ENCODE results near the gene SLU7. TPM values are rescaled to one million over a fixed set of nuclear protein-coding genes. Genes with fewer than 3 reads are reported as not detected.
A peak's percentile ranks its signal among the peaks of the same experiment; 100 is the strongest.

SLU7 gene
- total RNA-seq = 100 to 1,000 TPM in 2 of 6 donors, 10 to 100 TPM in 4; 26.7 to 115 (median 60.7) TPM

- WGBS, 2 donors = 0% methylated on average over 47 to 48 of the region's 48 CpGs
- Histone ChIP-seq H3K27ac (peak within 1 kb of the TSS; percentile 84 to 95 (median 90)), H3K4me3 (peak within 1 kb of the TSS; percentile 29 to 82 (median 78)), H3K36me3 (peaks cover 0 to 15% (median 8%) of the 10 kb centered on the region in 4 donors), H3K9me3 (no peaks in the 10 kb centered on the region), H3K4me1 (peaks cover 17 to 39% (median 34%) of the 10 kb centered on the region in 4 donors), H3K27me3 (no peaks in the 10 kb centered on the region)
- no peak for TF ChIP-seq EP300 (IDR thresholded peaks at IDR 0.05)
- peak in 3 of 4 donors; percentile 73 to 84 (median 78) for TF ChIP-seq POLR2A (IDR thresholded peaks at IDR 0.05)
- TF ChIP-seq, protein P1, sequence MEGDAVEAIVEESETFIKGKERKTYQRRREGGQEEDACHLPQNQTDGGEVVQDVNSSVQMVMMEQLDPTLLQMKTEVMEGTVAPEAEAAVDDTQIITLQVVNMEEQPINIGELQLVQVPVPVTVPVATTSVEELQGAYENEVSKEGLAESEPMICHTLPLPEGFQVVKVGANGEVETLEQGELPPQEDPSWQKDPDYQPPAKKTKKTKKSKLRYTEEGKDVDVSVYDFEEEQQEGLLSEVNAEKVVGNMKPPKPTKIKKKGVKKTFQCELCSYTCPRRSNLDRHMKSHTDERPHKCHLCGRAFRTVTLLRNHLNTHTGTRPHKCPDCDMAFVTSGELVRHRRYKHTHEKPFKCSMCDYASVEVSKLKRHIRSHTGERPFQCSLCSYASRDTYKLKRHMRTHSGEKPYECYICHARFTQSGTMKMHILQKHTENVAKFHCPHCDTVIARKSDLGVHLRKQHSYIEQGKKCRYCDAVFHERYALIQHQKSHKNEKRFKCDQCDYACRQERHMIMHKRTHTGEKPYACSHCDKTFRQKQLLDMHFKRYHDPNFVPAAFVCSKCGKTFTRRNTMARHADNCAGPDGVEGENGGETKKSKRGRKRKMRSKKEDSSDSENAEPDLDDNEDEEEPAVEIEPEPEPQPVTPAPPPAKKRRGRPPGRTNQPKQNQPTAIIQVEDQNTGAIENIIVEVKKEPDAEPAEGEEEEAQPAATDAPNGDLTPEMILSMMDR (IDR thresholded peaks at IDR 0.05) = no peak
- peak; percentile 74 to 94 for TF ChIP-seq POLR2AphosphoS5 (IDR thresholded peaks at IDR 0.05)
- DNase-seq (peak; percentile 94 to 96), ATAC-seq (ENCODE audit: low FRiP score in 2 of 2) (peak; percentile 95)
Measured at GRCh38 chr5:160418561-160419457, at the start of gene SLU7. TSS of gene SLU7 (minus strand) at chr5:160419081. CDS start at chr5:160415294, 3,787 bp downstream.

- ATAC-seq (ENCODE audit: low FRiP score in 2 of 2) (no peak), DNase-seq (no peak)
- Histone ChIP-seq H3K36me3 (no peaks in the 10 kb centered on the region), H3K27ac (peak overlapping the region in 3 of 4 donors; percentile 58 to 72 (median 68)), H3K4me1 (peaks cover 14 to 46% (median 30%) of the 10 kb centered on the region in 4 donors), H3K27me3 (no peaks in the 10 kb centered on the region), H3K9me3 (no peaks in the 10 kb centered on the region), H3K4me3 (peak overlapping the region in 3 of 4 donors; percentile 40 to 54 (median 52))
- TF ChIP-seq, protein P1 (IDR thresholded peaks at IDR 0.05) = no peak
- no peak for TF ChIP-seq POLR2AphosphoS5 (IDR thresholded peaks at IDR 0.05)
- no peak for TF ChIP-seq POLR2A (IDR thresholded peaks at IDR 0.05)
- no peak for TF ChIP-seq EP300 (IDR thresholded peaks at IDR 0.05)
- WGBS, 2 donors = 23 to 26% methylated on average over 3 of the region's 3 CpGs
Measured at GRCh38 chr5:160468363-160468975, 49.6 kb upstream of the SLU7 start.

GRCh38 chr5:160467555-160468362 is 48.9 kb upstream of the SLU7 start:
- no peaks in the 10 kb centered on the region for H3K9me3 ChIP-seq
- H3K4me3 ChIP-seq = peak overlapping the region in 3 of 4 donors; percentile 40 to 54 (median 52)
- DNase-seq (peak; percentile 66 to 82), ATAC-seq (ENCODE audit: low FRiP score in 2 of 2) (peak; percentile 86 to 87)
- H3K27ac ChIP-seq = peak overlapping the region in 3 of 4 donors; percentile 58 to 72 (median 68)
- no peaks in the 10 kb centered on the region for H3K36me3 ChIP-seq
- H3K4me1 ChIP-seq = peaks cover 14 to 46% (median 30%) of the 10 kb centered on the region in 4 donors
- TF ChIP-seq POLR2AphosphoS5 (IDR thresholded peaks at IDR 0.05) = peak; percentile 4 to 21
- no peak for TF ChIP-seq POLR2A (IDR thresholded peaks at IDR 0.05)
- 10 to 18% methylated on average over 14 to 24 of the region's 29 CpGs for WGBS, 2 donors
- H3K27me3 ChIP-seq = no peaks in the 10 kb centered on the region

DNA sequence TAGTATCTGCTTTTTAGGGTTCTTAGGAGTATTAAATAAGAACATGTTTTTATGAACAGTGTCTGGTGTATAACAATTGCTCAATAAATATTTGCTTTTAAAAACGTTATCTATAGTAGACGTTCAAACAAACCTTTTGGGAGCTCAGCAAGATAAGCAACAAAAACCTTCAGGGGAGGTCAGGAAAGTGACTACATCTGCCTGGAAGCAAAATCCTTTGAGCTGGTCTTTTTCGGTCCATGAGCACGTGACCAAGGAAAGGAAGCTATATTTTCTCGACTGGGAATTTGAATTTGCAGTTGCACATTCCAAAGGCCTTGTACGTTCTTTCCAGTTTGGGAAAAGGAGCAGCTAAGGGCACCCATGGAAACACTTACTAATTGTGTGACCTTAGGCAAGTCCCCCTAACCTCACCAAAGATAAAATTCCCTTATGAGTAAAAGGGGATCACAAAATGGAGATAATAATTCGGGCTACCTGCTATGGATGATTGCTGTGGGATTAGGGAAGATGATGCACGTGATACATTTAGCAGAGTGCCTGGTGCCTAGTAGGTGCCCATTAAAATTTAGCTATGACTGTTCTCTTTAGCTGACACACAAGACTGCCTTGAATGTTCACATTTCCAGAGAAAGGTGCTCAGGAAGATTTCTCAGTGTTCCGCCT is 48.1 kb upstream of the SLU7 start:
- no peak for DNase-seq
- Histone ChIP-seq H3K4me1 (peaks cover 14 to 46% (median 30%) of the 10 kb centered on the region in 4 donors), H3K9me3 (no peaks in the 10 kb centered on the region), H3K36me3 (no peaks in the 10 kb centered on the region), H3K4me3 (peak overlapping the region in 2 of 4 donors; percentile 52 to 54), H3K27ac (peak overlapping the region in 3 of 4 donors; percentile 58 to 72 (median 68)), H3K27me3 (no peaks in the 10 kb centered on the region)
- no peak for ATAC-seq (ENCODE audit: low FRiP score in 2 of 2)
- TF ChIP-seq POLR2AphosphoS5 (IDR thresholded peaks at IDR 0.05) (no peak), POLR2A (IDR thresholded peaks at IDR 0.05) (no peak), EP300 (IDR thresholded peaks at IDR 0.05) (no peak)
- TF ChIP-seq, protein P1 (IDR thresholded peaks at IDR 0.05) = no peak
- WGBS, 2 donors = 35 to 43% methylated on average over 9 of the region's 9 CpGs
